NCI-H2196 (cell line): ENCODE data around the gene CYP2E1.
"Not testable (repeated sequence)": the region's sequence is repeated elsewhere in the genome, so short reads cannot be mapped to it uniquely, and the experiment has no call there.

Experiments used
- DNase-seq: peaks from one replicate; lab custom pipeline; 2025; ENCODE audit not compliant: unreplicated experiment; lab: John Stamatoyannopoulos, UW

Gene CYP2E1

DNA sequence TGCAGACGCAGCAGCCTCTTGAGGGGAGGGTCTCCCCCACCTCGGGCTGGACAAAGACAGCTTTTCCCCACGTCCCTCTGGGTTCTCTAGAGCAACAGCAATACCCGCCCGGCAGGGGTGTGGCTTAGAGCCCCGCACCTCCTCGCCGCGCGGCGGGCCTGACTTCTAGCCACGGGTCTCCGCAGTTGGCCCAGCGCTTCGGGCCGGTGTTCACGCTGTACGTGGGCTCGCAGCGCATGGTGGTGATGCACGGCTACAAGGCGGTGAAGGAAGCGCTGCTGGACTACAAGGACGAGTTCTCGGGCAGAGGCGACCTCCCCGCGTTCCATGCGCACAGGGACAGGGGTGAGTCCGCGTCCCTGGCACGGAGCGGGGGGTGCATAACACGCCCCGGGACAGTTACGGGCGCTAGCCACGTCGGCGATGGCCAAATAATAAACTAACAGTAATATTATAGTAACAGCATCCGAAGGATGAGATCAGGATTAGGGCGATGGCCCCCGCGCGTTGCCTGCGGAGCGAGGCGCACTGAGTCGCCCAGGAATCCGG is 1.2 kb downstream of the CYP2E1 start:
- no peak for DNase-seq

DNA sequence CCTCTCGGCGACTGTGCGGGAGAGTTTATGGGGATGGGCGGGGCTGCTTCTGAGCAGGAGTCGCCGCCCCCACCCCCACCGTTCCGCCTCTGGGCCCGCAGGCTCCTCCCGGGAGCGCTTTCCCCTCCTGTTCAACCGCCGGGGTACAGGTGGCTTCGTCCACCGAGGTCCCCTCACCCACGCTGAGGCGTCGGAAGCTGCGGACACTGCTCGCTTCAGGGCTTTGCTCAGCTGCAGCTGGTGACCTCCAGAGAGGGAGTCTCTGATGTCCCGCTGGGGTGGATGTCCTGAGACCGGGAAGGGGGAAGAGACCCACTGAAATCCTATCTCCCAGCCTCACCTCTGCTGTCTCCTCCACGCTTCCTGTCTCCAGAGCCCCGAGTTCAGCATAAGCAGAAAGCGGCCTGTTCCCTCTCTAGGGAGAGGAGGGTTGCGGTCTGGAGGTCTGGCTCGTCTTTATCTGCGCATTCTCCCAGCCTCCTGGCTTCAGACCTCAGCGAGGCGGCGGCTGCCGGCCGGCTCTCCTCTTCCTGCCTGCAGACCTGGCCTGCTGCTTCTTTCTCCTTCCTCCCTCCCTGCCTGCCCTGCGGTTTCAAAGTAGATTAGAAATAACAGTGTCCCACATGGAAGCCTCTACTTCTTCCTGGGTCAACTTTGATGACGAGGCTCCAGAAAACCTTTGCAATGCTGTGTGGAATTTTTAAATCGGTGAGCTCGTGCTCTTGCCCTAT is 1.8 kb downstream of the CYP2E1 start:
- no peak for DNase-seq

DNA sequence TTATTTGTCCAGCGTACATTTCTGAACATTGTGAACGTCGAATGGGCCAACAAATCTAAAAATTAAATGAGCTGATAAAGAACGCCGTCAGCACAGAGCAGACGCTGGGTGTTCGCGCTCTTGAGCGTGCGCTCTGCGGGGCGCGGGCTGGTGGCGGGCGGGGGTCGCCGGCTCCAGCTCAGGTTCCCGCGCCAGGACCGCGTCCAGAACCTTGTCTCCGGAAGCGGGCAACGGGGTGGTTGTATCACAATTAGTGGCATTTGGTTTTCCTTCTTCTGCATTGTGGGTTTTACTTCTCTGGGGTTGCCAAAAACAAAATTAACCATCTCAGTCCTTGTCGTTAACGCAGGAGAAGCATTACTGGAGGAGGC is 2.4 kb downstream of the CYP2E1 start:
- DNase-seq: no peak

DNA sequence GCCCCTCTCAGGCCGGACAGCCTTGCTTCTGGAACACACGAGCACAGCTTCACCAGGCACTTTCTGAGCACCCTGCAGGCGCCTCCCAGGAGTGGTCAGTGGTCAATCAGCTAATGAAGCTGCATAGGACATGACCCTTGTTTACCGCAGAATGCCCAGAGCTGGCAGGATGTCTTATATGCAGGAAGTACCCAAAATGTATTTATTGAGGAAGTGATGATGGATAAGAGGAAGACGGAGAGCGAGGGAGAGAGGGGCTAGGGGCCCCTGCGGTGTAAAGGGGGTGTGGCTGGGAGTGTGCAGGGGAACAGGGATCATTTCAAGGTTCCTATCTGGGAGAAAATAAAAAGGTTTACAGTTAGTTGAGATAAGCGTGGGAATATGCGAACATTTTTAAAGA is 3.3 kb downstream of the CYP2E1 start:
- no peak for DNase-seq

DNA sequence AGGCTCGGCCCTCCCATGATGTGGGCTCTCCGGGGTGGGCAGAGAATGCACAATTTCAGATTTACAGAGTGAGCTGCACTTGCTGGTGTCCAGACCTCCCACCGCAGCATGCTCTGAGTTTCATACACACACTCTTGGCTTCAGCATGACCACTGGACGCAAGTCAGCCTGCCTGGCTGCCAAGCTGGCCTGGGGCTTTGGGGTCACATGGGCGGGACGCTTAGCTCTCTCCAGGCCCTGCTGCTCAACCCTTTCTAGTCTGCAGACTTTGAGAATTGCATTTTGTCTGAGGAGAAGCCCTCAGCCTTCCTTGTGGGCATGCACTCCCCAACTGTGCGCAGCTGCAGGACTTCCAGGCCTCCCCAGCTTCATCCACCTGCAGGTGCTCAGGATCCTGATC is 5.7 kb downstream of the CYP2E1 start:
- DNase-seq: no peak

DNA sequence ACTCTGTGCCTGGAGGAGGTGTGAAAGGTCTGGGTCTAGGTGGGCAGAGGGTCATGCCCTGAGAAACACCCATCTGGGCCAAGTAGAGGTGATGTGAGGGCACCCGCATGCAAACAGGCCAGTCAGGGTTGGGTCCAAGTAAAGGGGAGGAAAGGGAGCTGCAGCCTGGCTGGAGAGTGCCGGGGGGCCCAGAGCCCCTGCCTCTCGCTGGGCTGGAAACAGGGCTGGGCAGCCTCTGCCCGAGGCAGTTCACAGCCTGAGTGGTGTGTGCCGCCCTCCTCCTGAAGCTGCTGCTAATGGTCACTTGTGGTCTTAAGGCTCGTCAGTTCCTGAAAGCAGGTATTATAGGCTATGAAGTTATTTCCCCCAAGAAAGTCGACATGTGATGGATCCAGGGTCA is 7.3 kb downstream of the CYP2E1 start:
- no peak for DNase-seq

DNA sequence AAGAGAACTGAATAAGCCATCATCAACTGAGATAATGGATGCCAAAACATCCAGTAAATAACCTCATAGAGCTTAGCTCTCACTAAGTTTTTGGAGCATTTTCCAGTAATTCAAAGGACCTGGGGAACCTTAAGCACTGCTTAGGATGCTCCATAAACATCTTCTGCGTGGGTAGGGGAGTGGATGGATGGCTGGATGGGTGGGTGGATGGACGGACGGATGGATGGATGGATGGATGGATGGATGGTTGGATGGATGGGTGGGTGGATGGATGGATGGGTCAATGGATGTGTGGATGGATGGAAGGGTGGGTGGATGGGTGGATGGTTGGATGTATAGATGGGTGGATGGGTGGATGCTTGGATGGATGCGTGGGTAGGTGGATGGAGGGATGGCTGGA is 9.0 kb downstream of the CYP2E1 start:
- DNase-seq: no peak

DNA sequence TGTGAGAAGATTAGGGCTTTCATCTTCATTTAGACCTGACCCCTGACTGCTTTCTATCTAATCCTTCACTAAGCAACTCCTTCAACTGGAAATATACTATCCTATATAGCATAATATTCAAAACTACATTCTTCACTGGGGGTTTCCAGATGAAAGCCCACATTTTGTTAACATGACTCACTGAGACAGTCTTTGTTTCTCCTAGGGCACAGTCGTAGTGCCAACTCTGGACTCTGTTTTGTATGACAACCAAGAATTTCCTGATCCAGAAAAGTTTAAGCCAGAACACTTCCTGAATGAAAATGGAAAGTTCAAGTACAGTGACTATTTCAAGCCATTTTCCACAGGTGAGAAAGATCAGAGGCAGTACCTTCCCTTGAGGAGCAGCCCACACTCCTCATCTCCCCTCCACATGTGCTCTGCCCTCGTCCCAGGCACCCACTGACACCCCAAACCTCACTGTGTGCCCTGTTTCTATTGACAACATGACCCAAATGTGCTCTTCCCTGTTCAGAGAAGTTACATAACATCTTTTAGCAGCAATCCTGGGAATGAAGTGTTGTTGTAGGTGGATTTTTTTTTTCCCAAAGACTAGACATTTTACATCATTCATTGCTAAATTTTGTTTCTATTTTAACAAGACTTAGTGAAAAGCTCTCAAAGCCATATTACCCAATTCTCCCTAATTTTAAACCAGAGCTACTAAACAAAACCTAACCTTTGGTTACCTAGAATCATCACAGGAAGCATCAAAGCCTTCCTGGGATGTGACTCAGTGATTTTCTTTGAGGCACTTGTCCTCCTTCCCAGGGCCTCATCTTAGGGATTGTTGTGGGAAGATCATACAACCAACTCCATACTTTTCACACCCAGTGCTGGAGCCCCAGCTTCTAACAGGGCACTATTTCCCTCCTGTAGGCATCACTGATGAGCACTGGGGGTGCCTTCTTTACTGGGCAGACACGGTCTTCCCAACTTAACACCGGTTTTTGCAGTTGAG is 10.7 kb downstream of the CYP2E1 start:
- DNase-seq: no peak

DNA sequence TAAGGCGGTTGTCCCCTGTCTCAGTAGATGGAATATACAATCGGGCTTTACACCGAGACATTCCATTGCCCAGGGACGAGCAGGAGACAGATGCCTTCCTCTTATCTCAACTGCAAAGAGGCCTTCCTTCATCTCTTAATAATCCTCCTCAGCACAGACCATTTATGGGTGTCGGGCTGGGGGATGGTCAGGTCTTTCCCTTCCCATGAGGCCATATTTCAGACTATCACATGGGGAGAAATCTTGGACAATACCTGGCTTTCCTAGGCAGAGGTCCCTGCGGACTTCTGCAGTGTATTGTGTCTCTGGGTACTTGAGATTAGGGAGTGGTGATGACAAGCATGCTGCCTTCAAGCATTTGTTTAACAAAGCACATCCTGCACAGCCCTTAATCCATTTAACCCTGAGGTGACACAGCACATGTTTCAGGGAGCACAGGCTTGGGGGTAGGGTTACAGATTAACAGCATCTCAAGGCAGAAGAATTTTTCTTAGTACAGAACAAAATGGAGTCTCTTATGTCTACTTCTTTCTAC is 14.3 kb downstream of the CYP2E1 start:
- not testable (repeated sequence) for DNase-seq

DNA sequence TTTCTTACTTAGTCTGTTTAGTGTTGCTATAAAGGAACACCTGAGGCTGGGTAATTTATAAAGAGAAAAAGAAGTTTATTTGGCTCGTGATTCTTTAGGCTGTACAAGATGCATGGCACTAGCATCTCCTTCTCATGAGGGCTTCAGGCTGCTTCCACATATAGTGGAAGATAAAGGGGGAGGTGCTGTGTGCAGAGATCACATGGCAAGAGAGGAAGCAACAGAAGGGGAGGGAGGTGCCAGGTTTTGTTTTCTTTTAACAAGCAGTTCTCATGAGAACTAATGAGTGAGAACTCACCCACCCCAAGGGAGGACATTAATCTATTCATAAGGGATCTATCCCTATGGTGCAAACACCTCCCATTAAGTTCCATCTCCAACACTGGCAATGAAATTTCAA is 17.3 kb downstream of the CYP2E1 start:
- DNase-seq: no peak

DNA sequence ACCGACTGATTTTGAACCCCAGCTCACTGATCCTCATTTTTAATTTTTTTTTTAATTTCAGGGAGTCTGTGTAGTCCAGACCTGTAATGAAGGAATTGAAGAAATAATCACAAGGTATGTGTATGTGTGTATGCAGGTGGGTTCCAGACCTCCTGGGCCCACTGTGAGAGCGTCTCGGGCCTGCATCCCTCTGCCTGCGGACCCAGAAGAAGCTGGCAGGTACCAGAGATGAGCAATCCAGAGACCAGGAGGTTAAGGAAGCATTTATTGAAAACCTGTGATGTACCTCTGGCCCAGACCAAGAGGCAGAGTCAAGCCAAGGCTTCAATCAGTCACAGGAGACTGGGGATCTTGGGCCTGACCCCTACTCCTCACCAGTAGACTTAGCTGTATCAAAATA is 27.4 kb downstream of the CYP2E1 start:
- DNase-seq: no peak

DNA sequence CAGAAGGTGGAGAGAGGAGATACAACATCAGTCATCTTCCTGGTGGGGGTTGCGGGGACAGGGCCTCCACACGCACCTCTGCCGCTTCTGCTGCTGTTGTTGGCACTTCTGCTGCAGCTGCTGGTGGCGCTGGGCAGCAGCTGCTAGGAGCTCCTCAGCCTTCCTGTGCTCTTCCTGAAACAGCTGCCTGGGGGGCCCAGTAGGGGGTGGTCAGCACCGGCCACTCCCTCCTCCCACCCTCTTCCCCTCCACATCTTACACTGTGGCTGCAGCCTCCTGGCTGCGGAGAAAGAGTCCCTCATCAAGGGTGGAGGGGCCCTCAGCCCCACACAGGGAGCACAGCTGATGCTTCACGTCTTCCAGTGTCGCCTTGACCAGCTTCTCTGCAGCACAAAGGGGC is 28.4 kb downstream of the CYP2E1 start:
- no peak for DNase-seq

DNA sequence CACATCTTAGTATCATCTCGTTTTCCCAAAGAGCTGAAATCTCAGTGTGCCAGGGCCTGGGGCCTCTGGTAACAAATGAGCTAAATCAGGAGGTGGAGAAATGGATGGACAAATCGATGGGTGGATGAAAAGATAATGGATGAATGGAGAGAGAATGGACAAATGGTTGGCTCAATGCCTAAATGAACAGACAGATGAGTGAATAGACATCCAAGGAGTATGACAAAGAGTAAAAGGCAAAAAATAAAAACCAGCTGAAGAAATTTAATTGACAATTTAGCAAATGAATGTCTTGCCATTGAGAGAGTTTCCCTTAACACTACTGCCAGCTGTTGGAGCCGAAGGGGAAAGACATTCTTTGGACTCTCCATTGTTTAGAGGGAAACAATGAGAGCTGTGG is 30.2 kb downstream of the CYP2E1 start:
- no peak for DNase-seq

DNA sequence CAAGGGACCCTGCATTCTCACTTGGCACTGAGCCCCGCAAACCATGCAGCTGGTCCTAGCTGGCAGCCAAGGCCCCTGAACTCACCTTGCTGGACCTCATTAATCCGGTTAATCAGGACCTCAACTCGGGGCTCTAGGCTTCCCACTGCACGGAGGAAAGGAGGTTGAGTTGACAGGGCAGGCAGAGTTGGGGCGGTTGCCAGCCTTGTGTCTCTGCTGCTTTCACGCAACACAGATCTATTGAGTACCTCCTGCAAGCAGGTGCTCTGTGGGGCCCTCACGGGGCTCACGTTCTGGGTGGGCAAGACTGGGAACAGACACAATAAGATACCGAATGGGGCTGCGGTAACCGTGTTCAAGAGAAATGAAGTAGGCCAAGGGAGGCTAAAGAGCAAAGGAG is 32.1 kb downstream of the CYP2E1 start:
- no peak for DNase-seq

DNA sequence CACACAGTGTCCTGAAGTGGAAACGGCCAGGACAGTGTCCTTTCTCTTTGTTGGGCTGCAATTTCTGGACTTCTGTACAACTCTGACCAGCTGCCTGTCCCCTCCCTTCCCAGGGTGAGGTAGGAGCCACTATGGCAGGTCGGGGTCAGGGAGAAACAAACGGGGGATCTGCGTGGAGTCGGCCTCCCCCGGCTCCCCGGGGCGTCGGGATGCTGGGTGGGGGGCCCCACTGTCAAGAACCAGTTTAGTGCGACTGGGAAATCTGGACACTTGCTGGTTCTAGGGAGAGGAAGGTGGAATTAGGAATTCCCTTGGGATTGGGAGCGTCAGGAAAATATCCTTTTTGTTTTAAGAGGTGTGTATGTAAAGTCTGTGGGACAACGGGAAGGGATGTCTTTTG is 37.7 kb downstream of the CYP2E1 start:
- DNase-seq: no peak

DNA sequence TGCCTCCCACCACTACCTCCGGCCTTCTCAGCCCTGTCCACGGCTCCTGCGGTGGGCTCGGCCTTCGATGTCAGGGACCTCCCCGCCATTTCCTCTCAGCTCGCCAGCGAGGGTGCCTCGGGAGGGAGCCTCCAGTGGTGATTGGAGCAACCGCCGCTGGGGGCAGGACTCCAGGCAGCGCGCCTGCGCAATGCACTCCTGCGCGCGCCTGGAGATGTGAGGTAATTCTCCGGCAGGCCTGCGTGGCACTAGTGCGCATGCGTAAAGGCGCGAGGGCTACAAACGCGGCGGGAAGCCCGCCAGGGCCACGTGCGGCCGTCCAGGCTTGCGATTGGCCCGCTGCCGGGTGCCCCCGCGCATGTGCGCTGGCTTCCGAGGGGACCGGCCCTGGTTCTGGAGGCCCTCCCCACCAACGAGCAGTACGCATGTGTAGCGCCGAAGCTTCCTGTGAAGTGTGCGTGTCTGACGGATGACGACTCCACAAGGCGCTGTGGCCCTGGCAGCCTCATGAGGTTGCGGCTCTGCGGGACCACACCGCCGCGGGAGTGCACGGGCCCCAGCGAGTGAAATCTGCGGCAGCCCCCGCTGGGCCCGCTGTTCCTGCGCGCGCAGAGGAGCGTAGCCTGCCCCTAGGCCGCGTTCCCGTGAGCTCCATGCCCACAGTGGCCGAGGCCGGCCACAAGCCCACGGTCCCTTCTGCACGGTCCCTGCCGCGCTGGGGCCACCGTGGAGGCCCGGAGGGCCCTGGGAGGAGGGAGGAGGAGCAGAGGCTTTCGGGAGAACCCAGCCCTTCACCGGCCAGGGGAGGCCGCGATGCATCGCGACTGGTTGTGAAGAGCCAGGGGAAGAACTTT is 38.5 kb downstream of the CYP2E1 start, which contains the start of gene SYCE1:
Gene SYCE1, minus strand, starts transcription at position 143 of the 854 bp plus-strand sequence. Its CDS starts 54 bp downstream, at position 89.
- no peak for DNase-seq

DNA sequence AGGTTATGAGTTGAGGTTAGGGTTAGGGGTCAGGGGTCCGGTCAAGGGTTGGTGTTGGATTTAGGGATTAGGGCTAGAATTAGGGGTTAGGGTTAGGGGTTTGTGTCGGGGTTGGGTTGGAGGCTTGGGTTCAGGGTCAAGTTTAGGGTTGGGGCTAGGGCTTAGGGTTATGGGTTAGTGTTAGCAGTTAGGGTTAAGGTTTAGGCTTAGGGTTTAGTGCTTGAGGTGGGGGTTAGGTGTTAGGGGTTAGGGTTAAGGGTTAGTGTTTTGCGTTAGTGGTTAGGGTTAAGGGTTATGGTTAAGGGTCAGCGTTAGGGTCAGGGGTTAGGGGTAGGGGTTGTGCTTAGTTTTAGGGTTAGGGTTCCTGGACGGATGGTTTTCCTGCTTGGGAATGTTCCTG is 40.0 kb downstream of the CYP2E1 start:
- no peak for DNase-seq

DNA sequence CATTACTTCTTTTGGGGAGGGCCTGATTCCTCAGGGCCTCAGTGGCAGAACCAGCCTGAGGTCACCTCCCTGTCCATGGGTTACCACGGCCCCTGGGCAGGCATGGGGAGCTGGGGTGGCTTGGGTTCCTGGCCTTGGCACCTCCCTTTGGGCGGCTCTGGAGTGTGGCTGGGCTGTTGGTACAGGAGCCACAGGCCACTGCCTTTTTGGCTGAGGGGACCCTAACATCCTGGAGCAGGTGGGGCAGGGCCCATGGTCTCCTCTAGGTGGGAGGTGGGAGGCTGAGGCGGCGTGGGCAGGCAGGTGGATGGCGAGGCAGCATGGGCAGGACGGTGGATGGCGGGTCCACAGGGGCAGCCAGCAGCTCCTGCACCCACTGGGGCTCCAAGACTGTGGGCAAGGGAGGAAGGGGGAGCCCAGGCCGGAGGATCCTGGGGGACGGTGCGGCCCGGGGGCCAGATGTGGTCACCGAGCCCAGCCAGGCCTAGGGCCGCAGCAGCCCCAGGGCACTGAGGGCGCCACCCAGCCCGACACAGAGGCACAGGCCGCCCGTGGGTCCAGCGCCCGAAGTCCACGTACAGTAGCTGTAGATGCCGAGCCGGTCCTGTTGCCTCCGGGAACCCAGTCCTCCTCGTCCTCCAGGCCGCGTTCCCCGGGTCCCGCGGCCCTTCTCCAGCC is 40.6 kb downstream of the CYP2E1 start:
- DNase-seq: no peak

DNA sequence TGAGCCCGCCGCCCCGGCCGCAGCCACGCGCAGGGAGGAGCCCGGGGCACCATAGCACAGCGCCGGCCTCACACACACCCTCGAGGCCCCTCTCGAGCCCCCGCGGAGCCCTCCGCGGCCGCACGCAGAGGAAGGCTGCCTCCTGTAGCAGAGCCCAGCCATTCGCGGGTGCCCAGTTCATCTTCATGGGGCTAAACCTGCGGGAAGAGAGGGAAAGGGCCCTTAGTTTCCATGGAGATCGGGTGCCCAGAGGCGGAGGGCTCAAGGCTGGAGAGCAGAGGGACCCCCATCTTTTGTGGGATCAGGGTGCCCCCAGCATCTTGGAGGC is 41.1 kb downstream of the CYP2E1 start:
- no peak for DNase-seq

DNA sequence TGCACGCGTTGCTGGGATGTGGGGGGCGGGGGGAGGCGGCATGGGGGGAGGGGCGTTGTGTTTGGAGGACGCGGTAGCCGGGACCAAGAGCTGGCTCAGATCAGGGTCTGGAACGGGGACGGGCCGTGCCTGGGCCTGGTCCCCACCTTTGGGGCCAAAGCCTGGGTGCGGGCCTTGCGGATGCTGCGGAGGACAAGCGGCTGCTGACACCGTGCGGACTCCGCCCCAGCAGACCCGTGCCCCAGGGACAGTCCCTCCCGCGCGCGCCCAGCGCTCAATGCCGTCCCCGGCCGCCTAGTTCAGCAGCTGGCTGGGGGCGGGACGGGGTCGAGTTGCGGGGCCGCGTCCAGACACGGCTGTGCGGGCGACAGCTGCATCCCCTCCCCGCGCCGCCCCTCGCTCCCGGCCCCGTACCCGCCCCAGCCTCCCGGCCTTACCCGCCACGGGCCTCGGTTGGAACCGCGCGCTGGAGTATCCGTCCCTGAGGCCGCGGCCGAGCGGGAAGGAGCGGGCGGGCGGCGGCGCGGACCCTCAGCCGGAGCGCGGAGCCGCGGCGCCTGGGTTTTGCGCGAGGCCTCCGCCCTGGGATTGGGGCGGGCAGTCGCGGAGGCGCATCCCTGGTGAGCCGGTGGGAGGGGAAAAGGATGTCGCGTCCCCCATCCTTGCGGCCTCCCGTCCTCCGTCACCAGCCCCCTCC is 41.8 kb downstream of the CYP2E1 start:
- DNase-seq: not testable (repeated sequence)
